HG03457 (cell line): ENCODE measurements around the gene GUCA1C.

Experiments used
- ATAC-seq: cut with Tn5 transposase; IDR thresholded peaks from one replicate; pipeline ENCODE4 v1.9.1; 2021; ENCODE audit warnings: moderate number of reproducible peaks; ENCODE audit not compliant: unreplicated experiment

The GUCA1C gene

DNA sequence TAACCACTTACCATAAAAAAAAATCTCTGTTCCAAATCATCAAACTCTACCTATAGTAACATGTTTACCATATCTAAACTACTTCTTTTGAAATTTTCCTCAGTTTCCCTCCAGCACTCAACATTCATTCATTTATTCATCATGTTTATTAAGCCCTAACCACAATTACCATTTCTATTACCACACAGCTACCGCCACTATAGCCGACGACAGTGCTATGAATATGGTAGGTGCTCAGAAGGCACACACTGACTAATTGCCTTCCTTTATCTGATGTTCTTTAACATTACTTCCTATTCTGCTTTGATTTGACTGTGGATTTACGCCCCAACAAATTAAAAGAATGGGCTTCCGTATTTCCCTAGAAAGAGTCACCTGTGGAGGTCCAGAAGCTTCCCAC, 43.9 kb downstream of the GUCA1C start:
- no peak for ATAC-seq

DNA sequence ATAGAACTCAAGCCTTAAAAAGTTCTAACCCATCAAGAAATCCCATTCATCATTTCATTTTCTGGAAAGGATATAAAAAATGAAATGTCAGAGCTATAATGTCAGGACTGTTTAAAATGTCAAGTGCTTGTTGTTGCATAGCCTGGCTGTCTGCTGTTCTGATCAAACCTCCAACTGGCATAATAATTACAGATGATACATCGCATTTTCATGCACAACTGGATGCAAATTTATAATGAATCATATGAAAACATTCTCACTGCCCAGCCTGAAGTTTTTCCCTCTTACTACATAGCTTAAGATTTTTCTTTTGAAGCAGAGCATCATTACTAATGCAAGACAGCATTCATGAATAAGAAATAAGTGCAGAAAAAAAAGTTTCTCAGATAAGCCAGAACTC, 46.5 kb downstream of the GUCA1C start:
- no peak for ATAC-seq

DNA sequence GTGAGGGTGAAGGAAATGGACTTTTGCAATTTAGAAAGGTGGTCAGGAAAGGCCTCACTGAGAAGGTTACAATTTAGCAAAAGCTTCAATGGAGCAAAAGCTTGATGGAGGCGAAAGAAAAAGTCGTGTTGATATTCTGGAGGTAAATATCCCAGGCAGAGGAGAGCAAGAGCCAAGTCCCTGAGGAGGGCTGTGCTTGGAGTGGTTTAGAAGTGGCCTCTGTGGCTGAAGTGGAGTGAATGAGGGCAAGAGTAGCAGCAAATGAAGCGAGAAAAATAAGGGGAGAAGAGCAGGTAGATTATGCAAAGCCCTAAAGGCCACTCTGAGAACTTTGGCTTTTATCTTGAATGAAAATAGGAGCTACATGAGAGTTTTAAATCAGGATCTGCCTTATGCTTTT, 54.1 kb downstream of the GUCA1C start:
- no peak for ATAC-seq

GRCh38 chr3:108897883-108898282, 55.8 kb downstream of the GUCA1C start:
- no peak for ATAC-seq

- no peak for ATAC-seq
These were observed 58.7 kb downstream of the GUCA1C start for GRCh38 chr3:108894981-108895380.

DNA sequence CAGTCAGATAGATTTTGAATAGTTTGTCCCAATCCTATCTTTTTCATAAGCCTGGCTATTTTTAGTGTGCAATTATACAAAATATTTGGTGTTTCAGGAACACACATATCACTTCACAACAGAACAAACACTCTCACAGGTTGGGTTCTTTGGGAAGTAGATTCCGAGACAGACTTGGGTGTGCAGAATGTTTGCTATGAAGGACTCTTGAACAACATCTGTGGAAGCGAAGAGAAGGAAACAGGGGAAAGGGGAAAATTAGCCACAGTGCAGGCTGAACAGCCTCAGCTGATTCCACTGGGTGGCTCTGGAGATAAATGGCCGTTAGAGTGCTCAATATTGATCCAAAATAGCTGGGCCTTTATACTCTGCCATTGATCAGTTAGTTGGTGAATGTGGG, 61.8 kb downstream of the GUCA1C start:
- ATAC-seq = no peak

DNA sequence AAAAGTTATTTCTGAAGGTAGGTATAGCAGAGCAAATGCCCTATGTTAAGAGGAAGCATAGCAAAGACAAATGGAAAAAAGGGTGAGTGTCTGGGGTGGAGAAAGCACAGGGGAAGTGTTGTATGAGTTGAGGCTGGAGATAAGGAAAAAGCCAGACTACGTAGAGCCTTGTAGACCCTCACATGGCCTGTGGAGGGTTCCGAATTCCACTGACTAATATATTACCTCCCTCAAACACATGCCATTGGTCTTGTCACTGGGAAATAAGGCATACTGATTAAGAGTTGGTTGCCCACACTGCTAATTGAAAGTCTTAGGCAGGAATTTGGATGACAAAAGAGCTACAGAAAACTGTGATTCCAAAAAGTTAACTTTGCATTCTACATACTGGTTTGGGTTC, 65.9 kb downstream of the GUCA1C start:
- no peak for ATAC-seq

DNA sequence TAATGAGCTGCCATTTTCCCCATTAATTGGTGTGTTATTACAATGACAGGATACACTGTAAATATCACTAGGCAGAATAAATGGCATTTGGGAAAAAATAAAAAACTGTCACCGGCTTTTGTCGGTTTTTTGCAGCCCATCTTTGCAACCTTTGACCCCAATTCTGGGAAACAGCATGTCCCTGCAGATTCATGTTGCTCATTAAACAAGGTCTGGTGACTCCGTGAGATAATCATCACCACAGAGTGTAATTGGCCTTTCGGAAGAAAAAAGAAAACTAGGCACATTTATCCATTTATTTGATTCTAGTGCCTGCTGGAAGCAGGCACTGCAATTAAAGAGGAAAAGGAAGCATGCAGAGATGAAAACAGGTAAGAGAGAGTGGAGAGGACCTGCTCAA, 66.6 kb downstream of the GUCA1C start:
- no peak for ATAC-seq

DNA sequence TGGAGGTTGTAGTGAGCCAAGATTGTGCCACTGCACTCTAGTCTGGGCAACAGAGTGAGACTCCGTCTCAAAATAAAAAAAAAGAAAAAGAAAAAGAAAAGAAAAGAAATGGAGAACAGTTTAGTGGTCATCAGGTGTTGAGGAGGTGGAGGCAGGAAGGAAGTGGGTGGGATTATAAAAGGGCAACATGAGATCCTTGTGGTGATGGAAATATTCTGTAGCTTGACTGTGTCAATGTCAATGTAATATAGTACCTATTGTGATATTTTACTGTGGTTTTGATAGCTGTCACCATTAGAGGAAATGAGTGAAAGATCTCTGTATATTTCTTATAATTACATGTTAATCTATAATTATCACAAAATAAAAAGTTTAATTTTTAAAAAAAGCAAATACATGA, 70.3 kb downstream of the GUCA1C start:
- no peak for ATAC-seq

DNA sequence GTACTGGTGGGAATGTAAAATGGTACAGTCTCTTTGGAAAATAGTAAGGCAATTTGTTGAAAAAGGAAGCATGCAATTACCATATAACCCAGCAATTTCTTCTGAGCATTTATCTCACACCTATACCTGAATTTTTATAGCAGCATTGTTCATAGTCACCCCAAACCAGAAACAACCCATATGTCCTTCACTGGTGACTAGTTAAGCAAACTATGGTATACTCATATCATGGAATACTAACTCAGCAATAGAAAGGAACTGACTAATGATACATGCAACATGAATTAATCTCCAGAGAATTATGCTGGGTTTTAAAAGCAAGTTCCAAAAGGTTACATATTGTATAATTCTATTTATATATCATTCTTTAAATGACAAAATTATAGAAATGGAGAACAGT, 70.9 kb downstream of the GUCA1C start:
- no peak for ATAC-seq

GRCh38 chr3:108879915-108880314, 73.8 kb downstream of the GUCA1C start:
- no peak for ATAC-seq

DNA sequence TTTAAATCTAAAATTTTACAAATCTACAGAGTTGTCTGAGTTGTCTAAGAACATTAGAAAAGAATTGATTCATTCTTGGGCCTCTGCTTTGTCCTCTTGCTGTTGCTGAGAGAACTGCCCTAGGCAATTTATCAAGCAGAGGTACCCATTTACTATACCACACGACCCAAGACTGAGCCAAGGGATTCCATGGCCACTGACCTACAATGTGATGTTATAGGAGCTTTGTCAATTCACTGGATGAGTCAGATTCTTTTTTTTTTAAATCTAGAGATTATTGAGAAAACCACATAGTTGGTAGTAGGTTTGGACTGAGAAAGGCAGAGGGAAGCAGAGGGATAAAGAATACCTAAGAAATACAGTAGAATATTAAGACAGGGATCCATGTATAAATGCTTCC, 75.8 kb downstream of the GUCA1C start:
- ATAC-seq = no peak

- no peak for ATAC-seq
These were observed 89.9 kb downstream of the GUCA1C start for GRCh38 chr3:108863799-108864135.

- ATAC-seq = no peak
These were observed 90.5 kb downstream of the GUCA1C start for GRCh38 chr3:108862865-108863798.

- ATAC-seq = no peak
These were observed 92.3 kb downstream of the GUCA1C start for GRCh38 chr3:108861401-108861800.
